GM12875 (cell line): ENCODE measurements around the gene MOV10L1.
"Not testable (repeated sequence)": the region's sequence is repeated elsewhere in the genome, so short reads cannot be mapped to it uniquely, and the experiment has no call there.

ENCODE experiments used
- H3K4me3 ChIP-seq: one replicate; pipeline ENCODE4 v1.5.1; 2011; ENCODE audit warnings: low read depth, low read length, control low read depth
- TF ChIP-seq, protein P1 (sequence below): IDR thresholded peaks from 2 replicates; pipeline ENCODE4 v1.5.1; 2011; ENCODE audit warnings: low read depth, mild to moderate bottlenecking, control low read depth, inconsistent platforms, low read length, moderate library complexity, borderline replicate concordance; ENCODE audit not compliant: insufficient read depth

MOV10L1 gene

DNA sequence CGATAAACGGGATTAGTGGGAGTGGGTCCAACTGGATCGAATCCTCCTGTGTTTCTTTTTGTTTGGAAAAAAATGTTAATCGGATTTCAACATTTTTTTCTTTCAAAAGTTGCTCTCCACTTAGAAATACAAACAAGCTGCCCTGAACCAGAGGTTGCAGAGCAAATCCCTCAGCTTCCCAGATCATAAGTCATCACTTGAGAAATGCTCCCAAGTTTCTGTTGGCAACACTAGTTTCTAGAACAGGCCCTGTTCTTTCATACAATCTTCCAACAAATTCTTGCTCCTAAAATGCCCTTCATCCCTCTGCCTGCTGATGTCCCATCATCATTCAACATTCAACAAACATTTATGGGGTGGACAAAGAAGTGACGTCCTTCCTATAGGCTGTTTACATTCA, 3.3 kb upstream of the MOV10L1 start:
- TF ChIP-seq, protein P1, sequence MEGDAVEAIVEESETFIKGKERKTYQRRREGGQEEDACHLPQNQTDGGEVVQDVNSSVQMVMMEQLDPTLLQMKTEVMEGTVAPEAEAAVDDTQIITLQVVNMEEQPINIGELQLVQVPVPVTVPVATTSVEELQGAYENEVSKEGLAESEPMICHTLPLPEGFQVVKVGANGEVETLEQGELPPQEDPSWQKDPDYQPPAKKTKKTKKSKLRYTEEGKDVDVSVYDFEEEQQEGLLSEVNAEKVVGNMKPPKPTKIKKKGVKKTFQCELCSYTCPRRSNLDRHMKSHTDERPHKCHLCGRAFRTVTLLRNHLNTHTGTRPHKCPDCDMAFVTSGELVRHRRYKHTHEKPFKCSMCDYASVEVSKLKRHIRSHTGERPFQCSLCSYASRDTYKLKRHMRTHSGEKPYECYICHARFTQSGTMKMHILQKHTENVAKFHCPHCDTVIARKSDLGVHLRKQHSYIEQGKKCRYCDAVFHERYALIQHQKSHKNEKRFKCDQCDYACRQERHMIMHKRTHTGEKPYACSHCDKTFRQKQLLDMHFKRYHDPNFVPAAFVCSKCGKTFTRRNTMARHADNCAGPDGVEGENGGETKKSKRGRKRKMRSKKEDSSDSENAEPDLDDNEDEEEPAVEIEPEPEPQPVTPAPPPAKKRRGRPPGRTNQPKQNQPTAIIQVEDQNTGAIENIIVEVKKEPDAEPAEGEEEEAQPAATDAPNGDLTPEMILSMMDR: no peak
- H3K4me3 ChIP-seq: no peak overlapping the region

DNA sequence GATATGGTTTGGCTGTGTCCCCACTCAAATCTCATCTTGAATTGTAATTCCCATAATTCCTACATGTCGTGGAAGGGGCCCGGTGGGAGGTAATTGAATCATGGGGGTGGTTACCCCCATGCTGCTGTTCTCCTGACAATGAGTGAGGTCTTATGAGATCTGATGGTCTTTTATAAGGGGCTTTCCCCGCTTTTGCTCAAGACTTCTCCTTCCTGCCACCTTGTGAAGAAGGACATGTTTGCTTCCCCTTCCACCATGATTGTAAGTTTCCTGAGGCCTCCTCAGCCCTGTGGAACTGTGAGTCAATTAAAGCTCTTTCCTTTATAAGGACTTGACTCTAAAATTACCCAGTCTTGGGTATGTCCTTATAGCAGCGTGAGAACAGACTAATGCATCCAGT, 2.8 kb upstream of the MOV10L1 start:
- not testable (repeated sequence) for H3K4me3 ChIP-seq

DNA sequence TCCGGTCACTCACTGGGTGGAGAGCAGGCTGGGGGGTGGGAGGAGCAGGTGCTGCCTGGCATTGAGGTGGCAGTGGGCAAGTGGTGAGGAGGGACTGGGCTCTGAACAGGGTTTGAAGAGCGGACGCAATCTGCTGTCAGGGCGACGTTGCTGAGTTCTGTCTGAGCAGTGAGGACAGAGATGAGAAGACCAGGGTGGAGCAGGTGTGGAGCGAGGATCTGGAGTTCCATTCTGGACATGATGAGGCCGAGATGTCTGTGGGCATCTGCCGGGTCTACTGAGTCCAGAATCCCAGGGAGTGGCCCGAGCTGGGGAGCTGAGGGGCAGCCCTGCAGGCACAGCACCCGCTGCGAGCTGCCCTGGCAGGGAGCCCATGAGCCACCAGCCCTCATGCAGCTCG, 2.2 kb upstream of the MOV10L1 start:
- TF ChIP-seq, protein P1: no peak
- no peak overlapping the region for H3K4me3 ChIP-seq

DNA sequence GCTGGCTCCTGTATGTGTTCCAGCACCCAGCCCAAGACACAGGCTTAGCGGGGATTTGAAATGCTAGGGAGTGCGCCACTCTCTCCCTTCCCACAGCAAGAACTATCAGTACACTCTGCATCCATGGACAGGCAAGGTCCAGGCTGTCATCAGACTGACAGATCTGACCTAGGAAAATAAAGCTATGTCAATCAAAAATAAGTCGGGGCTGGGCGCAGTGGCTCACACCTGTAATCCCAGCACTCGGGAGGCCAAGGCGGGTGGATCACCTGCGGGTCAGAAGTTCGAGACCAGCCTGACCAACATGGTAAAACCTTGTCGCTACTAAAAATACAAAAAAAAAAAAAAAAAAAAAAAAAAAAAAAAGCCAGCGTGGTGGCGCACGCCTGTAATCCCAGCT, 1.7 kb upstream of the MOV10L1 start:
- H3K4me3 ChIP-seq: no peak overlapping the region
- TF ChIP-seq, protein P1: no peak

DNA sequence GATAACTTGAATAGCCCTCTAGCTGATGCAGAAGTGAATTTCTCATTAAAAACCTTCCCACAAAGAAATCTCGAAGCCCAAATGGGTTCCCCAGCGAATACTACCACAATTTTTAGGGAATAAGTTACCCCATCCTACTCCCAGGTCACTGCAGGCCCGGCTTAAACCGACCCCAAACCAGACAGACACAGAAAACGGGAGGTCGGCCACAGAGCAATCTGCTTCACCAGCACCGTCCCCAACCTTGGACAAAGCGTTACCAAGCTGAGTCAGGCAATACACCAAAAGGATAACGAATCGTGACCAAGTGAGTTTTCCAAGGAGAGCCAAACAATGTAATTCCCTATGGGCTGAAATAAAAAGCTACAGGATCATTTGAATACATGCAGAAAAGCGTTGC, 575 bp upstream of the MOV10L1 start:
- H3K4me3 ChIP-seq: no peak overlapping the region
- TF ChIP-seq, protein P1: no peak

DNA sequence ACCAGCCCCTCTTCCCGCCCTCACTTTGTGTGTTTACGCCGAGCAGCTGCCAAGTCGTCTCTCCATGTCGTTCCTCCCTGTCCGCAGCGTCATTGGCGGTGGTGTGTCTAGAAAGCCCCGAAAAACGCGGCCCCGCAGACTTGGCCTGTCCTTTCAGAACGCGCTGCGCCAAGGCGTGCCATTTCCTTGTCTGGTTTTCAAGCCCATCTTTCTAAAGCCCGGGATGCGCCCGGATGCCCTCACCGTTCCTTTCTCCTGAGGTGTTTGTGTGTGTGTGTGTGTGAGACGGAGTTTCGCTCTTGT, 557 bp downstream of the MOV10L1 start:
- no peak overlapping the region for H3K4me3 ChIP-seq
- TF ChIP-seq, protein P1: no peak

DNA sequence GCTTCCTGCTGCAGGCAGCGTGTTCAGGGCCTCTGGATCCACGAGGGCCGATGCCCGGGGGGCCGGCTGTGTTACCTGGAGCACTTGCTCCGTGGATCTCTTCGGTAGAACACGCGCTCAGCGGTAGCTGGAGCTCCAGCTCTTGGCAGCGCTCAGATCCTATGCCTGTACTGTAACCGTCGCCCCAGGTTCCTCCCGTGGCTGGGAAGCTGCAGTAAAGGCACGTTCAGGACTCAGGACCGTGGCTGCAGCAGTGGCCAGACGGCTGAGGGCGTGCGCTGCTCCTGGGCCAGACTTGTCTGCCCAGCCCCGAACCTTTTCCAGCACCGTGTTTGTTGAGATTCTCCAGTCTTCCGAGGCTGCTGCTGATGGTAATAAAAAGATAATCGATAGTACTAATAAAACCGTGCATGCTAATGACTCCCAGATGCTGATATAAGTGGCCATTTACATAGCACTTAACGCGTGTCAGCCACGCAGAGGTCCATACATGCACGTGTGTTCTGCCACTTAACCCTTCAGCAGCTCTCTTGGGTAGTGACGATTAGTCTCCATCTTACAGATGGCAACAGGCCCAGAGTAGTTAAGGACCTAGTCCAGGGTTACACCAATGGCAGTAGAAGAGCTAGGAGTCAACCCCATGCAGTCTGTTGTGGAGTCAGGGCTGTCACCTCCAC, 1.4 kb downstream of the MOV10L1 start:
- H3K4me3 ChIP-seq: no peak overlapping the region
- TF ChIP-seq, protein P1: no peak

DNA sequence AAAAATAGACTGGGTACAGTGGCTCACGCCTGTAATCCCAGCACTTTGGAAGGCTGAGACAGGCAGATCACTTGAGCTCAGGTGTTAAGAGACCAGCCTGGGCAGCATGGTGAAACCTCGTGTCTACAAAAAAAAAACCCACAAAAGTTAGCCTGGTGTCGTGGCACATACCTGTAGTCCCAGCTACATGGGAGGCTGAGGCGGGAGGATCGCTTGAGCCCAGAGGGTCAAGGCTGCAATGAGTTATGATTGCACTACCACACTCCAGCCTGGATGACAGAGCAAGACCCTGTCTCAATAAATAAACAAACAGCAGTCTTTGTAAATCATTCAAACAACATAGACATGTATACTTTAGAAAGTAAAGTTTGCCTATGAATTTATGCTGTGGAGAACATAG, 2.5 kb downstream of the MOV10L1 start:
- TF ChIP-seq, protein P1: no peak
- no peak overlapping the region for H3K4me3 ChIP-seq
